GM19099 (cell line): ENCODE measurements around the gene SETX.

Source experiments
- POLR2A ChIP-seq: IDR thresholded peaks from 3 replicates; pipeline ENCODE4 v1.6.1; 2011; ENCODE audit warnings: low read depth; ENCODE audit not compliant: insufficient read length; ENCODE audit errors: extremely low read depth

SETX gene, protein sequence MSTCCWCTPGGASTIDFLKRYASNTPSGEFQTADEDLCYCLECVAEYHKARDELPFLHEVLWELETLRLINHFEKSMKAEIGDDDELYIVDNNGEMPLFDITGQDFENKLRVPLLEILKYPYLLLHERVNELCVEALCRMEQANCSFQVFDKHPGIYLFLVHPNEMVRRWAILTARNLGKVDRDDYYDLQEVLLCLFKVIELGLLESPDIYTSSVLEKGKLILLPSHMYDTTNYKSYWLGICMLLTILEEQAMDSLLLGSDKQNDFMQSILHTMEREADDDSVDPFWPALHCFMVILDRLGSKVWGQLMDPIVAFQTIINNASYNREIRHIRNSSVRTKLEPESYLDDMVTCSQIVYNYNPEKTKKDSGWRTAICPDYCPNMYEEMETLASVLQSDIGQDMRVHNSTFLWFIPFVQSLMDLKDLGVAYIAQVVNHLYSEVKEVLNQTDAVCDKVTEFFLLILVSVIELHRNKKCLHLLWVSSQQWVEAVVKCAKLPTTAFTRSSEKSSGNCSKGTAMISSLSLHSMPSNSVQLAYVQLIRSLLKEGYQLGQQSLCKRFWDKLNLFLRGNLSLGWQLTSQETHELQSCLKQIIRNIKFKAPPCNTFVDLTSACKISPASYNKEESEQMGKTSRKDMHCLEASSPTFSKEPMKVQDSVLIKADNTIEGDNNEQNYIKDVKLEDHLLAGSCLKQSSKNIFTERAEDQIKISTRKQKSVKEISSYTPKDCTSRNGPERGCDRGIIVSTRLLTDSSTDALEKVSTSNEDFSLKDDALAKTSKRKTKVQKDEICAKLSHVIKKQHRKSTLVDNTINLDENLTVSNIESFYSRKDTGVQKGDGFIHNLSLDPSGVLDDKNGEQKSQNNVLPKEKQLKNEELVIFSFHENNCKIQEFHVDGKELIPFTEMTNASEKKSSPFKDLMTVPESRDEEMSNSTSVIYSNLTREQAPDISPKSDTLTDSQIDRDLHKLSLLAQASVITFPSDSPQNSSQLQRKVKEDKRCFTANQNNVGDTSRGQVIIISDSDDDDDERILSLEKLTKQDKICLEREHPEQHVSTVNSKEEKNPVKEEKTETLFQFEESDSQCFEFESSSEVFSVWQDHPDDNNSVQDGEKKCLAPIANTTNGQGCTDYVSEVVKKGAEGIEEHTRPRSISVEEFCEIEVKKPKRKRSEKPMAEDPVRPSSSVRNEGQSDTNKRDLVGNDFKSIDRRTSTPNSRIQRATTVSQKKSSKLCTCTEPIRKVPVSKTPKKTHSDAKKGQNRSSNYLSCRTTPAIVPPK (N-terminal part only)

GRCh38 chr9:132354637-132355355 is at the start of gene SETX:
Gene SETX, minus strand, starts transcription at chr9:132354986. Its CDS starts 5,558 bp downstream, at chr9:132349428.
- peak; percentile 98 for TF ChIP-seq POLR2A

GRCh38 chr9:132404228-132404881 is 49.6 kb upstream of the SETX start:
- TF ChIP-seq POLR2A, result no peak

DNA sequence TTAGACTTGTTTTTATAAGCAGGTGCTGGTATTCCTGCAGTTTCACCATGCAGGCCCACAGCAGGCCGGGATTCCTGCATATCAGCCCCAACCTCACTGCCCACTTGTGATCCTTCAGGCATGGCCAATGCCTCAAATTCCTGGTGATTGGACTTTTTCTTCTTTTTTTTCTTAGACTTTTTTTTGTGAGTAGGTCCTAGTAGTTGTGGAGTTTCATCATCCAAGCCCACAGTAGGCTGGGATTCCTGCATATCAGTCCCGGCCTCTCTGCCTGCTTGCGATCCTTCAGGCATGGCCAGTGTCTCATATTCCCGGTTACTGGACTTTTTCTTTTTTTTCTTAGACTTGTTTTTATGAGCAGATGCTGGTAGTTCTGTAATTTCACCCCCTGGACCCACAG is 47.0 kb upstream of the SETX start:
- TF ChIP-seq POLR2A, result no peak

- TF ChIP-seq POLR2A, result no peak
Observed at GRCh38 chr9:132395560-132395959, 40.8 kb upstream of the SETX start.

DNA sequence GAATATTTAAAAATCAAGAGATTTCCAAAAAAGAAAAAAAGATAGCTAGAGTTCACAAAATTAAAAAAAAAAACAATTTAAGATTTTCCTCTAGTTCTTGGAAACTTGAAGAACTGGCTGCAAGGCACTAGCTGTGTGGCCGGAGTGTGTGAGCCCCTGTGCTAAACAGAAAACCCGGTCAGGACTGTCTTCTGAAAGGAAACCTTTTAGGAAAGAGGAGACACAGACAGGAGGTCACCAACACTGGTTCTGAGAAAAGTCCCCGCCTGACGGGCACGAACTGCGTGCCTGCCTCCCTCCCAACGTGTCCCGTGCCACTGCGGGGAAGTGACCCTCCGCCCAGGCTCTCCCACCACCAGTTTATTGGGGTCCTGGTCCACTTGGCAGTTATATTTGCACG is 36.7 kb upstream of the SETX start:
- TF ChIP-seq POLR2A, result no peak

- no peak for TF ChIP-seq POLR2A
Observed at GRCh38 chr9:132390966-132391365, 36.2 kb upstream of the SETX start.

- TF ChIP-seq POLR2A, result no peak
Observed at GRCh38 chr9:132387133-132387532, 32.3 kb upstream of the SETX start.

- no peak for TF ChIP-seq POLR2A
Observed at GRCh38 chr9:132384376-132384775, 29.6 kb upstream of the SETX start.

- peak; percentile 60 for TF ChIP-seq POLR2A
Observed at GRCh38 chr9:132383462-132383883, 28.7 kb upstream of the SETX start.

DNA sequence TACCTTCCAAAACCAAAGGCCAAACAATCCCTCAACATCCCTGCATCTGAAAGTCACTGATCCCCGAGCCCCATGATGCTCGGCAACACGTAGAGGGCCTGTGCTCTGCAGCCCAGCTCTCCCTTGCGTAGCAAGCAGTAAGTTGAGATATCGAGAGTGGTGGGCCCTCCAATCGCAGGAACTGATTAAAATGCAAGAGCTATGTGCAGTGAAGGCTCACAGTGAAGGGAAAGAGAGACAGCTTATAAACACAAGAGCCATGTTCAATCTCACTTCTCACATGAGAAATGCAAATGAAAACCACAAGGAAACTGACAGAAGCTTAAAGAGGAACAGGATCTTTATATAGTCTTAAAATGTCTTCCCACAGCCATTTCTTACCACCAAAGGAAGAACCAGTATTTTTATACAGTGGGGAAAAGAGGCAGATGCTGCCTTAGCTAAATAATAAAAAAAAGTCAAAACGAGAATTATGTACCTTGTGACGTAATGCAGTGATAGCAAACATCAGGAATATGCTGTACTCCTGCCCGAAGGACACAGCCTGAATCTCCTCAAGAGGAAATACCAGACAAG is 27.3 kb upstream of the SETX start:
- TF ChIP-seq POLR2A, result peak; percentile 39

GRCh38 chr9:132372177-132373095 is 17.6 kb upstream of the SETX start:
- TF ChIP-seq POLR2A, result no peak

GRCh38 chr9:132370592-132370991 is 15.8 kb upstream of the SETX start:
- TF ChIP-seq POLR2A, result no peak
